ENCODE data around the gene HAND2.

Gene HAND2

GRCh38 chr4:173519111-173520101, 10.6 kb downstream of the HAND2 start:
- DNase-seq = no peak

- no peak for DNase-seq
These were observed 11.5 kb downstream of the HAND2 start for GRCh38 chr4:173518425-173519102.

GRCh38 chr4:173517781-173518424, 12.1 kb downstream of the HAND2 start:
- no peak for DNase-seq

GRCh38 chr4:173516621-173517524, 13.2 kb downstream of the HAND2 start:
- no peak for DNase-seq

GRCh38 chr4:173515458-173515857, 14.6 kb downstream of the HAND2 start:
- no peak for DNase-seq

- no peak for DNase-seq
These were observed 15.3 kb downstream of the HAND2 start for GRCh38 chr4:173514641-173515217.

GRCh38 chr4:173513651-173514050, 16.4 kb downstream of the HAND2 start:
- no peak for DNase-seq

GRCh38 chr4:173511787-173512361, 18.2 kb downstream of the HAND2 start:
- no peak for DNase-seq

- DNase-seq = peak; percentile 35
These were observed 20.7 kb downstream of the HAND2 start for GRCh38 chr4:173509036-173510001.

GRCh38 chr4:173508386-173509035, 21.5 kb downstream of the HAND2 start:
- no peak for DNase-seq

GRCh38 chr4:173507471-173508385, 22.3 kb downstream of the HAND2 start:
- DNase-seq = no peak

- DNase-seq = no peak
These were observed 23.3 kb downstream of the HAND2 start for GRCh38 chr4:173506597-173507211.

- peak; percentile 56 for DNase-seq
These were observed 24.0 kb downstream of the HAND2 start for GRCh38 chr4:173505924-173506518.

GRCh38 chr4:173504181-173504503, 25.9 kb downstream of the HAND2 start:
- DNase-seq = no peak

- DNase-seq = no peak
These were observed 26.5 kb downstream of the HAND2 start for GRCh38 chr4:173503330-173504180.

GRCh38 chr4:173502282-173502681, 27.7 kb downstream of the HAND2 start:
- no peak for DNase-seq

GRCh38 chr4:173501592-173502150, 28.4 kb downstream of the HAND2 start:
- DNase-seq = no peak

Measured in CD4-positive, alpha-beta T cell treated with Interleukin-6 for 4 hours (primary cell).